ENCODE measurements around the gene SMIM1.

The SMIM1 gene, protein sequence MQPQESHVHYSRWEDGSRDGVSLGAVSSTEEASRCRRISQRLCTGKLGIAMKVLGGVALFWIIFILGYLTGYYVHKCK

DNA sequence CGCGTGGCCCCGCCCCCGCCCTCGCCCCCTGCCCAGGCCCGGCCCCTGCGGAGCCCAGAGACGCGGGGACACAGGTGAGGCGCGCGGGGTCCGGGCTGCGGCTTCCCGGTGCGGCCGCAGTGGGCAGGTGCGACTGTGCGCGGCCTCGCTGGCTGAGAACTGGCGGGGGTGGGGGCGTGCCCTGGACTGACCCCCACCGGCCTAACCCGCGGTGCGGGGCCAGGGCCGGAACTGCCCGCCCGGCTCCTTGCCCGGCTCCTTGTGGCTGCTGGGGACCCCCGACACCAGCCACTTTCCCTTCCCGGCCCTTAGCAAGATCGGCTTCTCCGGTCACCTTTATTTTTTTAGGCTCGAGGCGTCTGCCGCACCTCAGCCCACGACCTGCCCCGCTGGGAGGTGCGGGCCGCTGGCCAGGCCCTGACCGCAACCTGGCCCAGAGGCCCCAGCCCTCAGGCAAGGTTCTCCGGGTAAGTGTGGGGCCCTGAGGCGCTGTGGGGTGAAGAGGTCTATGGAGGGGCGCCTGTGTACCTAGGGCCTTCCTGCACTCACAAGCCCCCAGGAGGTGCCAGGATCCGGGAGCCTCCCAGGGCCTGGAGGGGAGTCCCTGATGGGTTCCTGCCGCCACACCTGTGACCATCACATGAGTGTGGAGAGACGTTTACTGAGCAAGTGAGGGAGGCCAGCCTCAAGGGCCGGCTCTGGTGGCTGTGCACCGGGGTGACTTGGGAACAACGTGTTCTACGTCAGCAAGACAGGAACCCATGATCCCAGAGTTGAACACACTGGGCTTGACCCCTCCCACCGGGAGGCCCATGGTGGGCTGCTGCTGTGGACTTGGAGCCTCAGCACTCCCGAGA lies at the start of gene SMIM1:
TSS of gene SMIM1 (plus strand) at position 35 of the 857 bp plus-strand sequence. CDS start 2,625 bp downstream, outside the sequence.
- no peak for TF ChIP-seq POLR2A (IDR thresholded peaks at IDR 0.05; ENCODE audit: low read depth, low read length)
- FAIRE-seq (no peak), DNase-seq (ENCODE audit: insufficient read length, low spot score) (no peak)

DNA sequence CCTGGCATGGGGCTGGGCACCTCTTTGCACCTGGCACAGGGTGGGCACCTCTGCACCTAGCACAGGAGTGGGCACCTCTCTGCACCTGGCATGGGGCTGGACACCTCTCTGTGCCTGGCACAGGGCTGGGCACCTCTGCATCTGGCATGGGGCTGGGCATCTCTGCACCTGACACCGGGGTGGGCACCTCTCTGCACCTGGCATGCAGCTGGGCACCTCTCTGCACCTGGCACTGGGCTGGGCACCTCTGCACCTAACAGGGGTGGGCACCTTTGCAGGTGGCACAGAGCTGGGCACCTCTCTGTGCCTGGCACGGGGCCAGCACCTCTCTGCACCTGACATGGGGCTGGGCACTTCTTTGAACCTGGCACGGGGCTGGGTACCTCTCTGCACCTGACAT lies 49.7 kb upstream of the SMIM1 start:
- no peak for FAIRE-seq
- DNase-seq (ENCODE audit: insufficient read length, low spot score), result no peak
- no peak for TF ChIP-seq POLR2A (IDR thresholded peaks at IDR 0.05; ENCODE audit: low read depth, low read length)

DNA sequence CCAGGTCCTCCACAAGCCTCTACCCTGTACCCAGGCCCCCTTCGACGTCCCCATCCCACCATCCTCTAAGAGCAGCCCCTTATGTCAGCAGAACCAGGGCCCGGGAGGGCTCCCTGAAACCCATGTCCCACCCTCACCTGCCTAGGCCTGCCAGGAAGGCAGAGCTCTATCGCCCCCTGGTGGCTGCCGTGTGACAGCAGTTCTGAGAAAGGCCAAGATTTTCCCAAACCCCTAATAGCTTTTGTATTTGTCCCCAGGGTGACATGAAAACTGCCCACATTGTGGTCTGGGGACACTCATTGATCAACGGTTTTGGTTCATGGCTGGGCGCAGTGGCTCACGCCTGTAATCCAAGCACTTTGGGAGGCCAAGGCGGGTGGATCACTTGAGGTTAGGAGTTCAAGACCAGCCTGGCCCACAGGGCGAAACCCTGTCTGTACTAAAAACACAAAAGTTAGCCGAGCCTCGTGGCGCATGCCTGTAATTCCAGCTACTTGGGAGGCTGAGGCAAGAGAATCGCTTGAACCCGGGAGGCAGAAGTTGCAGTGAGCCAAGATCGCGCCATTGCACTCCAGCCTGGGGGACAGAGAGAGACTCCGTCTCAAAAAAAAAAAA lies 48.0 kb upstream of the SMIM1 start:
- peak; percentile 61 for DNase-seq (ENCODE audit: insufficient read length, low spot score)
- FAIRE-seq, result peak; percentile 61

DNA sequence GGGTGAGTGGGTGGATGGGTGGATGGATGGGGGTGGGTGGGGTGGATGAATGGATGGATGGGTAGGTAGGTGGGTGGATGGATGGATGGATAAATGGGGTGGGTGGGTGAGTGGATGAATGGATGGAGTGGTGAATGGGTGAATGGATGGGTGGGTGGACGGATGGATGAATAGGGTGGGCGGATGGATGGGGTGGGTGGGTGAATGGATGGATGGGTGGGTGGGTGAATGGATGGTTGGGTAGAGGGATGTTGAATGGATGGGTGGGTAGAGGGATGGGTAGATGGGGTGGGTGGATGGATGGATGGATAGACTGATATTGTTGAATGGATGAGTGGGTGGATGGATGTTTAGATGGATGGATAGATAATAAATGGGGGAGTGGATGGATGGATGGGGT lies 47.2 kb upstream of the SMIM1 start:
- FAIRE-seq (no peak), DNase-seq (ENCODE audit: insufficient read length, low spot score) (no peak)
- no peak for TF ChIP-seq POLR2A (IDR thresholded peaks at IDR 0.05; ENCODE audit: low read depth, low read length)

DNA sequence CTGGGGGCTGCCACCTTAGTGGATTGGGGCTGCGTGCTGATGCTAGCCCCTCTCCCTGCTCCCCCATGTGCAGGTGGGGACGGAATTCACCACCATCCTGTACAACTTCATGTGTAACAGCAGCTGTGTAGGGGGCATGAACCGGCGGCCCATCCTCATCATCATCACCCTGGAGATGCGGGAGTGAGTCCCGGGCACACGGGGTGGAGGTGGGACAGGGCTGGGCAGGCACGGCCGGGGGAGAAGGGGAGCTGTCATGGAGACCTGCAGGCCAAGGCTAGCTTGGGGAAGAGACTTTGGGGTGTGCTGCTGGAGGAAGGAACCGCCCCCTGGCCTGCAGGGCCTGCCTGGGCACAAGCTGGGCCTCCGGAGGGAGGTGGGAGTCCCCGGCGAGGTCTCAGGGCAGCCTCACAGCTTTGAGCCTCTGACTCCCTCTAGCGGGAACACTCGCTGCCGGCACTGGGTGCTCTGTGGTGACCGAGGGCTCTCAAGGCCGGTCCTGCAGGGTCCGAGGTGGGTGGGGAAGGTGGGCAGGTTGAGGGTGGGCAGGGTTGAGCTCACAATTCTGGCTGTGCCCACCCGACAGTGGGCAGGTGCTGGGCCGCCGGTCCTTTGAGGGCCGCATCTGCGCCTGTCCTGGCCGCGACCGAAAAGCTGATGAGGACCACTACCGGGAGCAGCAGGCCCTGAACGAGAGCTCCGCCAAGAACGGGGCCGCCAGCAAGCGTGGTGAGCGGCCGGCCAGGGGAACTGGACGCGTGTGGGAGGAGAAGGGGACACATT lies 45.3 kb upstream of the SMIM1 start:
- TF ChIP-seq POLR2A (IDR thresholded peaks at IDR 0.05; ENCODE audit: low read depth, low read length), result no peak
- no peak for DNase-seq (ENCODE audit: insufficient read length, low spot score)
- FAIRE-seq, result no peak

DNA sequence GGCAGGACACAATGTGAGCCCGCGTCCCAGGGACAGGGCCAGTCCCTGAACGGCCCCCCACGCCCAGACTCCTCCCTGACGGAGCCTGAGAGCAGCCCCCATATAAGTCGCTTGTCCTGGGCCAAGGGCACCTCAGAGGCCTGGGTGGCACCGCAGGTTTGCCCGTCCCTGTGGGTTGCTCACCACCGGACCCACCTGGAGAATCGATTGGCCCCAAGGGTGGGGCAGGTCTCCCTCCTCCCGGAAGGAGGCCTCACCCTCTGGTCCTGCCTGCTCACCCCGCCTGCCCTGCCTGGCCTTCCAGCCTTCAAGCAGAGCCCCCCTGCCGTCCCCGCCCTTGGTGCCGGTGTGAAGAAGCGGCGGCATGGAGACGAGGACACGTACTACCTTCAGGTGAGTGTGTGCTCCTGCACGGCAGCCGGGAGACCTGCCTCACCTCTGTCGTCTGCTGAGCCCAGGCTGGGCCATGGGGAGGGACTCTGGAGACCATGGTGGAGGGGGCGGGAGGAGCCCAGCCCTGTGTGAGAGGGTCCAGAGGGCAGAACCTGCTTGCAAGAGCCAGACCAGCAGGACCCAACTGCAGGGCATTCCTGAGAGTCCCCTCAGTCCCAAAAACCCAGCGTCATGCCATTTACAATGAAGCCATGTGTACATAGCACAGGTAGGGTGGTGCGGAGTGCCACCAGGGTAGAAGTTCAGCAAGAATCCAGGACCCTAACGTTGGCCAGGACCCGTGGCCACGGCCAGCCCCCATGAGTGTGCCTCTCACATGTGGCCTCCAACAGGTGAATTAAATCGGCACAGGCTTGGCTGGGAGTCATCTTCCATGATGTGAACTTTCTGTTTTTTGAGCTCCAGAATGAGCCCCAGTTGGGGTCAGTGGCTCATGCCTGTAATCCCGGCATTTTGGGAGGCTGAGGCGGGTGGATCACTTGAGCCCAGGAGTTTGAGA lies 44.4 kb upstream of the SMIM1 start:
- DNase-seq (ENCODE audit: insufficient read length, low spot score), result no peak
- no peak for FAIRE-seq
- TF ChIP-seq POLR2A (IDR thresholded peaks at IDR 0.05; ENCODE audit: low read depth, low read length), result no peak

DNA sequence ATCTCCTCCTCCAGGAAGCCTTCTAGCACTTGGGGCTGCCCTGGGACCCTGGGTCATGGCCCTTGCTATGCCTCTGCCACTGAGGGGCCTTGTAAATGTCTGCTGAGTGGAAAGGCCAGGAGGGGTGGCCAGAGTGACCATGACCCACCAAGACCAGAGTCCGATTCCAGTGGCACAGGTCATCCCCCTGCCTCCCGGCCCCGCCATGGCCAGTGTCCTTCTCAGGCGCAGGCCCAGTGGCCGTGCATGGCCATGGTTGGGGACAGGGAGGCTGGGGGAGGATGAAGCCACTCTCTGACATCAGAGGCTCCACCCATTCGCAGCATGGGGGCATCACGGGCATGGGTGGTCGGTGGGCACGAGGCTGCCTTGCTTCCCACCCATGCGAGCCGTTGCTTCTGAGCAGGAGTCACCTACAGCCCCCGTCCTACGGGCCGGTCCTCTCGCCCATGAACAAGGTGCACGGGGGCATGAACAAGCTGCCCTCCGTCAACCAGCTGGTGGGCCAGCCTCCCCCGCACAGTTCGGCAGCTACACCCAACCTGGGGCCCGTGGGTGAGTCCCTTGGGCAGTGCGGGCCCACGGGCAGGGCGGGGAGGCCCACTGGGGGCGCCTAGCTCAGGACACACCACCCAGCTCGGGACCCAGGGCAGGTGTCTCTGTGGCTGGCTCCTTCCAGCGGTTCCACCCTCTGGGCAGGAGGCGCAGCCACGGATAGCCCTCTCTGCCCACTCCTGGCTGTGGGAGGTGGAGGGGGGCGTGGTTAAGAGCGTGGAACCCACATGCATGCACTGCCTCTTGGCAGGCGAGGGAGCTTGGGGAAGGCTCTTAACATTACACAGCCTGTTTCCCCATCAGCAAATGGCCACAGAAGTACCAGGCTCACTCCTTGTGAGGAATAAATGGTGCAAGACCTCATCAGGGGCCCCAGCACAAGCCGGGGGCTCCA lies 42.7 kb upstream of the SMIM1 start:
- TF ChIP-seq POLR2A (IDR thresholded peaks at IDR 0.05; ENCODE audit: low read depth, low read length), result no peak
- FAIRE-seq (no peak), DNase-seq (ENCODE audit: insufficient read length, low spot score) (no peak)

DNA sequence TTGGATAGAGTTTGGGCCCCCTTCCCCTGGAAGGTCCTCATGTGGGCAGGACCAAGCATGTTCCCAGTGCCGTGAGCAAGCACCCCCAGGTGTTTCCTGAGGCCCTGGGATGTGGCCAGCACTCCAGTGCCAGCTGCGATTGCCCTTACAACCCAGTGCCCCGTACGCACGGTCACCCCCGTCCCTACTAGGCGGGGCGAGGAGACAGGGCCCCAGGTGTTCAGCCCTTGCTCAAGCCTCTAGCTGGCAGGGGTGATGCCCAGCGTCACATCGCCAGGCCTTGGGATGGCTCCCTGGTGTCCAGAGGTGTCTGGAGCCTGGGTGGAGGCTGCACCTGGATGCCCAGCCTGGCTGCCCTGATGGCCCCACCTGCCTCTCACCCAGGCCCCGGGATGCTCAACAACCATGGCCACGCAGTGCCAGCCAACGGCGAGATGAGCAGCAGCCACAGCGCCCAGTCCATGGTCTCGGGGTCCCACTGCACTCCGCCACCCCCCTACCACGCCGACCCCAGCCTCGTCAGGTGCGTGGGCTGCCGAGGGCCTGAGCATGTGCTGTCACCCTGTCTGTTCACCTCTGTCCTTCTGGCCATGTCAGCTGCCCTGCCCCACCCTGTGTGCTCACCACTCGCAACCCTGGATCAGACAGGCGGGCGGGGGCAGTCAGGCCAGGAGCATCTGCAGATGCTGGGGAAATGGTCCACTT lies 41.9 kb upstream of the SMIM1 start:
- DNase-seq (ENCODE audit: insufficient read length, low spot score) (no peak), FAIRE-seq (no peak)
- no peak for TF ChIP-seq POLR2A (IDR thresholded peaks at IDR 0.05; ENCODE audit: low read depth, low read length)

DNA sequence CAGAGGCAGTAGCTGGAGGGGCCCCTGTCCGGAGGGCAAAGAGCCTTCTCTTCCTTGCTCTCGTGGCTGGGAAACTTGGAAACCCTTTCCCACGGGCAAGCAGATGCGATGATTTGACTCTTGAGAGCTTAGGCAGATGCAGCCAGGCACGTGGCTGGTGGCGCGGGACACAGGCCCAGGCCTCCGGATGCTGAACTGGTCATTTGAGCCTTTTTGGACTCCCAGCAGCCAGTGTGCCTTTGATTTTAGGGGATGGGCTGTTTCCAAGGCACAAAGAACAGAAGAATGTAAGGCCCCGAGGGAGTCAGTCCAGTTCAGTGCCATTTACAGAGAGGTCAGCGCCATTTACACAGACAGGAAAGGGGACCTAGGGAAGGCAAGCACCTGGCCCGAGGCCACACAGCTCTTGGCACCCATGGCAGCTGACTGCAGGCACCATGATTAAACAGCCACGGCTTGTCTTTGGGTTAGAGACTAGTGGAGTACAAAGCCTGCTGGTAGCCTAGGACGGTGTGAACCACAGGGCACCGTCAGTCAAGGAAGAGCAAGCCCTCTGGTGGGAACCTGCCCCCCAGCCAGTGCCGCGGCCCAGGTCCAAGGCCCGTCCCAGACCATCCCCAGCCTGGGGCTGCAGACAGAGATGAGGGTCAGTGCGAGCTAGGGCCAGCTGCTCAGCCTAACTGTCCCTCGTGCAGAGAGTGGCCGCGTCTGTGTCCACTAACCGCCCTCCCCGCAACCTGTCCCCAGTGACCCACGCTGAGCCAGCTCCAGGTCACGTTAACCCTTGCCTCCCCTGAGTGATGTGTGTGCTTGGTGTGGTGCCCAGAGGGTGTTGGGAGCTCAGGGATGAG lies 40.7 kb upstream of the SMIM1 start:
- FAIRE-seq, result no peak
- no peak for DNase-seq (ENCODE audit: insufficient read length, low spot score)
- TF ChIP-seq POLR2A (IDR thresholded peaks at IDR 0.05; ENCODE audit: low read depth, low read length), result no peak

DNA sequence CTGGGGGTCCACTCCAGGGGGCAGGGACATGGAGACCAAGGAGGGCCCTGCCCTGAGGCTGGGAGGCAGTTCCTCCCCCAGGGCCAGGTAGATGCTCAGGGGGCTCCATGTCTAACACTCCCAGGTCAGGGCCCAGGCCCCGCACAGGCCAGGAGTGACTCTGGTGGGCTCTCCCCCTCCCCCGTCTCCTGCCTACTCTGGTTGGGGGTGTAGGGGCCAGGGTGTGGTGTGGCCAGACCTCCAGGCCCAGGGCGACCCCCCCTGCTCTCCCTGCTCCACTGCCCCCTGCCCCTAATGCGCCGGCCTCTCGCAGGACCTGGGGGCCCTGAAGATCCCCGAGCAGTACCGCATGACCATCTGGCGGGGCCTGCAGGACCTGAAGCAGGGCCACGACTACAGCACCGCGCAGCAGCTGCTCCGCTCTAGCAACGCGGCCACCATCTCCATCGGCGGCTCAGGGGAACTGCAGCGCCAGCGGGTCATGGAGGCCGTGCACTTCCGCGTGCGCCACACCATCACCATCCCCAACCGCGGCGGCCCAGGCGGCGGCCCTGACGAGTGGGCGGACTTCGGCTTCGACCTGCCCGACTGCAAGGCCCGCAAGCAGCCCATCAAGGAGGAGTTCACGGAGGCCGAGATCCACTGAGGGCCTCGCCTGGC lies 40.0 kb upstream of the SMIM1 start:
- FAIRE-seq (no peak), DNase-seq (ENCODE audit: insufficient read length, low spot score) (no peak)
- TF ChIP-seq POLR2A (IDR thresholded peaks at IDR 0.05; ENCODE audit: low read depth, low read length), result no peak

All from H54 (cell line).